Measurements from ENCODE around the gene WDR45. TPM values are rescaled to one million over a fixed set of nuclear protein-coding genes. Genes with fewer than 3 reads are reported as not detected.

Gene WDR45
- total and polyA plus RNA-seq, 2 of the 13 experiments (the other 11 are each of a cell fraction or from before 2014, with no cell fraction given) = 16.4 to 65.5 TPM

- peak; percentile 6; the same call in 1 of the 2 replicates for TF ChIP-seq ZNF687 (CRISPR knock-in tag; IDR thresholded peaks at IDR 0.05)
- TF ChIP-seq ZBTB33 (CRISPR knock-in tag; IDR thresholded peaks at IDR 0.05) = 0 out of 2 replicates have a peak, but pooled peaks have one; percentile 17
- TF ChIP-seq ZSCAN30 (CRISPR knock-in tag; IDR thresholded peaks at IDR 0.05) = no peak
- TF ChIP-seq ZNF256 (CRISPR knock-in tag; conservative IDR thresholded peaks at IDR 0.05) = no peak
- TF ChIP-seq DR1 (CRISPR knock-in tag; IDR thresholded peaks at IDR 0.05) = no peak; the same call in 1 of the 2 replicates
- TF ChIP-seq ZNF761 (CRISPR knock-in tag; conservative IDR thresholded peaks at IDR 0.05) = no peak
- no peak for TF ChIP-seq ZNF383 (CRISPR knock-in tag; IDR thresholded peaks at IDR 0.05; ENCODE audit: borderline replicate concordance)
- TF ChIP-seq DBP (CRISPR knock-in tag; IDR thresholded peaks at IDR 0.05; ENCODE audit: not compliant biosample characterization) = no peak
- TF ChIP-seq GTF2F1 (IDR thresholded peaks at IDR 0.05; ENCODE audit: low read length) = no peak
- TF ChIP-seq CAMTA2 (CRISPR knock-in tag; IDR thresholded peaks at IDR 0.05; ENCODE audit: borderline replicate concordance) = no peak
- no peak for TF ChIP-seq KLF12 (CRISPR knock-in tag; IDR thresholded peaks at IDR 0.05; ENCODE audit: borderline replicate concordance)
- no peak for TF ChIP-seq SAFB2 (CRISPR knock-in tag; IDR thresholded peaks at IDR 0.05; ENCODE audit: borderline replicate concordance, low read depth)
- TF ChIP-seq KDM5B (CRISPR knock-in tag; IDR thresholded peaks at IDR 0.05; ENCODE audit: borderline replicate concordance) = no peak
- TF ChIP-seq ERF (CRISPR knock-in tag; IDR thresholded peaks at IDR 0.05) = no peak
- no peak for TF ChIP-seq ZIK1 (CRISPR knock-in tag; IDR thresholded peaks at IDR 0.05; ENCODE audit: borderline replicate concordance, low read depth)
- no peak for TF ChIP-seq ZNF782 (CRISPR knock-in tag; IDR thresholded peaks at IDR 0.05; ENCODE audit: borderline replicate concordance)
- no peak for TF ChIP-seq ETS1 (CRISPR knock-in tag; IDR thresholded peaks at IDR 0.05)
- no peak for TF ChIP-seq ZNF569 (CRISPR knock-in tag; IDR thresholded peaks at IDR 0.05; ENCODE audit: borderline replicate concordance)
- TF ChIP-seq IRF9 (CRISPR knock-in tag; IDR thresholded peaks at IDR 0.05; ENCODE audit: borderline replicate concordance) = no peak
- 0 out of 2 replicates have a peak, but pooled peaks have one; percentile 34 for TF ChIP-seq POLR2G (IDR thresholded peaks at IDR 0.05; ENCODE audit: low read depth, low read length)
- TF ChIP-seq ZSCAN25 (CRISPR knock-in tag; IDR thresholded peaks at IDR 0.05) = no peak
- TF ChIP-seq ZSCAN31 (CRISPR knock-in tag; IDR thresholded peaks at IDR 0.05; ENCODE audit: low read depth) = no peak
Measured at GRCh38 chrX:49043987-49044281, 35.8 kb downstream of the WDR45 start (continued).
